GM13976 (cell line): ENCODE data around the gene LY6G5C.

Source experiments
- DNase-seq: peaks from one replicate; pipeline ENCODE4 v3.0.0; 2012; ENCODE audit warnings: low spot score
- in situ Hi-C: fragments of 300-500 bp; cut with MboI; formaldehyde crosslinking; loops from one replicate; pipeline ENCODE4 v1.12.0; 2022; ENCODE audit warnings: low sequenced_read_pairs, mixed read lengths, inconsistent platforms; ENCODE audit not compliant: unreplicated experiment
- TF ChIP-seq, protein P1 (sequence below): IDR thresholded peaks from 2 replicates; pipeline ENCODE4 v1.5.1; 2012; ENCODE audit warnings: borderline replicate concordance, mild to moderate bottlenecking; ENCODE audit not compliant: insufficient read depth; ENCODE audit errors: extremely low read depth, missing control alignments, control extremely low read depth

Gene LY6G5C

DNA sequence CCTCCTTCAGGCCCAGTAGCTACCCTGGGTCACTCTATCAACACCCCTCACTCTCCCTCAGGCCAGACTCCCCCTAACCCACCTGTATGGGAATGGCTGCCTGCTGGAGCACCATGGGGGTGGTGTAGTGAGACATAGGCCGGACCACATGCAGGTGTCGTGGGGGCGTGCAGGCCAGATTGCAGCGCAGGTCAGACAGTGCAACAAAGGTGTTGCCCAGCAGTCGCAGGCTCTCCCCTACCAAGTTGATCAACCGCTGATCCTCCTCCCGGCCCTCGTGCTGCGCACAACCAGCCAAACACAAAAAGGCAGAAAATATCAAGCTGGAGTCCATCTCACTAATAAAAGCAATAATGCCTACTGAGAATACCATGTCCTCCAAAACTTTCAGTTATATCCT, 35.5 kb downstream of the LY6G5C start:
- no peak for DNase-seq
- in situ Hi-C loops, result no loop called here
- TF ChIP-seq, protein P1, sequence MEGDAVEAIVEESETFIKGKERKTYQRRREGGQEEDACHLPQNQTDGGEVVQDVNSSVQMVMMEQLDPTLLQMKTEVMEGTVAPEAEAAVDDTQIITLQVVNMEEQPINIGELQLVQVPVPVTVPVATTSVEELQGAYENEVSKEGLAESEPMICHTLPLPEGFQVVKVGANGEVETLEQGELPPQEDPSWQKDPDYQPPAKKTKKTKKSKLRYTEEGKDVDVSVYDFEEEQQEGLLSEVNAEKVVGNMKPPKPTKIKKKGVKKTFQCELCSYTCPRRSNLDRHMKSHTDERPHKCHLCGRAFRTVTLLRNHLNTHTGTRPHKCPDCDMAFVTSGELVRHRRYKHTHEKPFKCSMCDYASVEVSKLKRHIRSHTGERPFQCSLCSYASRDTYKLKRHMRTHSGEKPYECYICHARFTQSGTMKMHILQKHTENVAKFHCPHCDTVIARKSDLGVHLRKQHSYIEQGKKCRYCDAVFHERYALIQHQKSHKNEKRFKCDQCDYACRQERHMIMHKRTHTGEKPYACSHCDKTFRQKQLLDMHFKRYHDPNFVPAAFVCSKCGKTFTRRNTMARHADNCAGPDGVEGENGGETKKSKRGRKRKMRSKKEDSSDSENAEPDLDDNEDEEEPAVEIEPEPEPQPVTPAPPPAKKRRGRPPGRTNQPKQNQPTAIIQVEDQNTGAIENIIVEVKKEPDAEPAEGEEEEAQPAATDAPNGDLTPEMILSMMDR, result no peak

DNA sequence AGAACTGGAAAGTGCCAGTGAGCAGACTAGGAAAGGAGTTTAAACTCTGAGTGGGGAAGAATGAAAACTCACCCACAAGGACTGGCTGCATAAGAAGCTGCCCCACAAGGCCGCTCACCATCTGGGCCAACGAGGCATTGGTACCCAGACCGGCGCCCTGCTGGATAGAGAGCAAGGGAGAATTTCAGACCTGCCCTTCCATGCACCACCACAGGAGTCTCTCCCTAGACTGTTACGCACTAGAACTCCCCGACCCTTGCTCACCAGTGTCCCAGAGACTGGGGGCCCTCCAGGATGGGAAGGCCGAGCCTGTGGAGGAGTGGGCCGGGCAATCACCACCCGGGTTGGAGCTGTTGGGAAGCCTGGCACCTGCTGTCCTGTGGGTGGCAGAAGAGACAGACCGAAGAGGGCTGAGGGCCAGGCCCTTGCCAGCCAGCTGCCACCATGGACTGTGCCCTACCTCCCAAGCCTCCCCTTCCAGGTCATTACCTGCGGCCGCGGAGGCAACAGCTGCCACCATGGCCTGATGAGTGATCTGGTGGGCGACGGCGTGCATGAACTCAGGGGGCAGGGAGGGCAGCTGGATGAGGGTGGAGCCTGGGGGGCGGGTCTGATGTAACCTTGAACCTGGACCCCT, 36.9 kb downstream of the LY6G5C start:
- in situ Hi-C loops, result no loop called here
- no peak for DNase-seq
- TF ChIP-seq, protein P1, result no peak

DNA sequence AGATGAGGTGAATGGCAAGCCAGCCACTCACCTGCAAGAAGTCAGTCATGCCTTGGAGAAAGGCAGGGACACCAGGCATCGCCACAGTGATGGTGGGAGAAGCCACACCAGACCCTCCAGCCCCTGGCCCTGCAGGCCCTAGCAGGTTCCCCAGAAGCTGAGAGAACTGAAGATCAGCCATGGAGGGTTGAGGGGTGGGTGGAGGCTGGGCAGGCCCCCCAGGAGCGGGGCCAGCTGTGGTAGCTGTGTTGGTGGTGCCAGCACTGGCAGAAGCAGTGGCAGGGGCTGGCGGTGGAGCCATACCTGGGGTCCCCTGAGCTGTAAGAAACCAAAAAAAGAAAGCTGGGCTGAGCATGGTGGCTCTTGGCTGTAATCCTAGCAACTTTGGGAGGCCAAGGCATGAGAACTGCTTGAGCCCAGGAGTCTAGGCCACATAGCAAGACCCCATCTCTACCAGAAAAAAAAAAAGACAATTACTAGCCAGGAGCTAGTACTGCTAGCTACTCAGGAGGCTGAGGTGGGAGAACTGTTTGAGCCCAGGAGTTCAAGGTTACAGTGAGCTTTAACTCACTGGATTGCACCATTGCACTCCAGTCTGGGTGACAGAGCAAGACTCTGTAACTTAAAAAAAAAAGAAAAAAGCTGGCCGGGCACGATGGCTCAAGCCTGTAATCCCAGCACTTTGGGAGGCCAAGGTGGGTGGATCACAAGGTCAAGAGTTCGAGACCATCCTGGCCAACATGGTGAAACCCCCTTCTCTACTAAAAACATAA, 37.9 kb downstream of the LY6G5C start:
- in situ Hi-C loops, result no loop called here
- DNase-seq, result no peak
- TF ChIP-seq, protein P1, result no peak

DNA sequence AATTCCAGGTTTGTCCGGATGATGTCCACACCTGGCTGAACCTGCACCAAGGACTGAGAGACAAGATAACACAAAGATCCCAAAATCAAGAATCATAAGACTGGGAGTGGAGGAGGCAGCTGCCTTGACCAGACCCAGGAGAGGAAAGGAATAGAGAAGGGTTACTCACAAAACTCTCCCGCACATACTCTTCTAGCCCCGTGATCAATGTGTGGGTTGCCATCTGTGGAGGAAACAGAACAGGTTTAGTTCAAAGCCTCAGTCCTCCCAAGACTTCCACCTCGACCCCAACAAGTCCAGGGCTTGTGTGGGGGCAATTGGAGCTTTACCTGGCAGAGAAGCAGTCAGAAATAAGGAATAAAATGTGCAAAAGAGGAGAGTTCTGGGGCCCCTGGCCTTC, 39.5 kb downstream of the LY6G5C start:
- no peak for DNase-seq
- TF ChIP-seq, protein P1, result no peak
- in situ Hi-C loops, result no loop called here

DNA sequence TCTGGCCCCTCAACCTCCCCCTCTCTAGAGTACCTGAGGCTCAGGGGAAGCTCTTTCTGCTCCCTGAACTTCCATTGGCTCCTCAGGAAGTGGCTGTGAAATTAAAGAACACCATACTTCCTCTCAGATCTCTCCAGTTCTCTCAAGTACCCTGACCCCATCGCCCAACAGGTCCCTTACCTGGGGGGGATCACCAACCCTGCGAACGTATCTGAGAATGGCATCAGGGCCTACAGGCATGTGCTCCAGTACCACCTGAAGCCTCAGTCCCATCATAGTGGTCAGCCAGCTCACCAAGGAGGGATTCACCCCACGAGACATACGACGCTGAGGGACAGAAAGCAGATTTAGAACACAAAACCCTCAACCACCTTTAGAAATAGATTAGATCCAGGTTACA, 40.3 kb downstream of the LY6G5C start:
- no peak for DNase-seq
- TF ChIP-seq, protein P1, result no peak
- in situ Hi-C loops, result no loop called here

DNA sequence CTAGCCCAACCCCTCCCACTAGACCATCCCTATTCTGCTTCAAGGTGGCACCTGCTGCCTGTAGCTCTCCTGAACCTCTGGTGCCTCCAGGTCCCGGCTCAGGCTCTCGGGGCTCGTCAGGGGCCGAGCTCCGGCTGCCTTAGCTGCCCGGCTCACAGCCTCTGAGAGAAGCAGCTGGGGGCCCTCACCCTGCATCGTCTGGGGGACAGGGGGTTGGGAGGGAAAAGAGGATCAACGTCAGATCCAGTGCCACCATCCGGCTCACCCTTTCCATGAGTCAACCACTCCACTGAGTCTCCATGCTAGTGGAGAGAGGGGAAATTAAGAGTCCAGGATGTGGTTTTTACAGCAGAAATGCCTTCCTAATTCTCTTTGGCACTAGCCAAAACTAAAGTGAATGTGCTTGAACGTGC, 41.4 kb downstream of the LY6G5C start:
- in situ Hi-C loops, result no loop called here
- TF ChIP-seq, protein P1, result no peak
- no peak for DNase-seq

DNA sequence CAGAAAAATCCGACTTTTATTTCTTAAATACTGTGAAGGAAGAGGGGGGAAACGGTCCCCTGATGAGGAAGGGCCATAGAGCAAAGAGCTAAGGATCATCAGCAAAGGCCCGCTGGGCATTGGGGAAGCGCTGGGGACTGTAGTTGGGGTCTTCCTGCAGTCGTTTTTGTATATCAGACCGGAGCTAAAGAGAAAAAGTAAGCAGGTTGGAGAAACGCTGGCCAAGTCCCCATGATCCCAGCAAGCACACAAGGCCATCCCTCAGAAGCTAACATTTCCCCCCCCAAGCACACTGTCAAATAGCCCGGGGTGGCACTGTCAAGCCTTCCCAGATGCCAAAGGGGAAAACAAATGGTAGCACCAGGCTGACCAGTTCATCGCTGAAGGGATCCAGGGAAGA, 41.8 kb downstream of the LY6G5C start:
- in situ Hi-C loops, result no loop called here
- TF ChIP-seq, protein P1, result no peak

More for the DNA sequence above, 41.8 kb downstream of the LY6G5C start:
- DNase-seq, result no peak
